HL-60/S4 treated with retinoic acid at 250 ng/mL for 4 days and 3 days (cell line): ENCODE data around the gene TSPAN5.
"Not testable (repeated sequence)": the region's sequence is repeated elsewhere in the genome, so short reads cannot be mapped to it uniquely, and the experiment has no call there.

Source experiments
- in situ Hi-C: fragments of 300-500 bp; cut with MboI; formaldehyde crosslinking; loops from 2 replicates; pipeline ENCODE4 v1.7.0; 2022; ENCODE audit warnings: low sequenced_read_pairs

TSPAN5 gene

DNA sequence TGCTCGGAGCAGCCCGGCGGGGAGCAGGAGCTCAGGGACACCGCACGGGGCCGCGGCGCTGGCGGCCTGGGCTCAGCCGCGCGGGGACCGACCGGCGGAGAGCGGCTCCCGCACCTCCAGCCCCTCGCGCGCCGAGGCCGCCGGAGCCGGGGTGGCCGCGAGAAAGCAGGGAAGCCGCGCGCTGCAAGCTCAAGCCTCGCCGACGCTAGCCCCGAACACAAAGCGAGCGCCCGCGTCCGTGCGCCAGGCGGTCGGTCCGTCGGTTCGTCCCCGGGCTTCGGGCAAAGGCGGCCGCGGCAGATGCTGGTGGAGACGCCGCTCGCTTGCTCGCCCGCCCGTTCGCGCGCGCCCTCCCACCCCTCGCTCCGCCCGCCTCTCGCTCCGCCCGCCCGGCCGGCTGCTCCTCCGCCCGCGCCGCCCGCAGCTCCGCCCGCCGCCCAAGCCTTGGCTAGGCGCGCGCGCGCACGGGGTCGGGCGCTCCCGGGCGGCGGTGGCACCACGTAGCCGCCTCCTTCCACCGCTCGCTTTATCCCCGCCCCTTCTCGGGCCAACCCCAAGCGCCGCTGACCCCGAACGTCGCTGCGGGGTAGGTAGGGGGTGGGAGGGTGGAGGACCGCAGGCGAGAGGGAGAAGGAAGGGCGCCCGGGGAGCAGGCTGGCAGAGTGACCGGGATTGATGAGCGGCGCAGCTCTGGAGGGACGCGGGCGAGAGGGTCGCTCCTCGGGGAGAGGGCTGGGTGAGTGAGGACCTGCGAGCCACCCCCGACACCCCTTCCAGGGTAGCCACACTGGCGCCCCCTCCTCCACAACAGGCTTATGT, at the start of gene TSPAN5:
Gene TSPAN5 (minus strand): TSS at position 325 of the 819 bp plus-strand sequence.
- in situ Hi-C loops = no loop called here

DNA sequence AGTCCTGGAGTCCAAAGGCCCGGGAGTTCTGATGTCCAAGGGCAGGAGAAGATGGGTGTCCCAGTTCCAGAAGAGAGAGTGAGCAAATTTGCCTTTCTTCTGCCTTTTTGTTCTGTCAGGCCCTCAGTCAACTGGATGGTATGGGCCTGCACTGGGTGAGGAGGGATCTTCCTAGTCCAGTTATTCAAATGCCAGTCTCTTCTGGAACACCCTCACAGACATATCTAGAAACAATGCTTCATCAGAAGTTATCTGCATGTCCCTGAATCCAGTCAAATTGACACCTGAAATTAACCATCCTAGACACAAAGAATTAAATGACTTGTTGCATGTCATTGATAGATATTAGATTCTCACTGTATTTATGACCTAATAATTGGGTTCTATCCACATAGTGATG, 48.5 kb upstream of the TSPAN5 start:
- in situ Hi-C loops = no loop called here

DNA sequence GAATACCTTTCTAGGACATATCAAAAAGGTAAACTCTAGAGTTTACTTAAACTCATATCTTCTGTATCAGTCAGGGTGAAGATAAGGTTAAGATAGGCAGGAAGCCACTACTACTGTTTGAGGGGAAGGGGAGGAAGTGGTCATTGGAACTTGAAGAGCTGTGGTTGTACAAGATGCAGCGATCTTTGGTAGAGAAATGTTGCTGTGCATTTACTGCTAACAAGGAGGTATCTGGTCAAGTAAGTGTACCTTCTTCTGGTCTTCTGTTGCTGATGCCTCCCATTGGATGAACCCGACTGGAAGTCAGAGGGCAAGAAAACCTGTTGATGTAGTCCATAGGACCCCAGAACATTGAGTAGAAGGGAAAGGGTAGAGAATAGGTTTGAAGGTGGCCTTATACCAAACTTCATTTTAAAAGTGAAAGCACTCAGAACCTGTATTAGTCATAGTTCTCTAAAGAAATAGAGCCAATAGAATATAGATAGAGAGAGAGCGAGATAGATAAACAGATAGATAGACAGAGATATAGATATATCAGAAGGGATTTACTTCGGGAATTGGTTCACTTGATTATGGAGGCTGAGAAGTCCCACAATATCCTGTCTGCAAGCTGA, 47.9 kb upstream of the TSPAN5 start:
- in situ Hi-C loops = no loop called here

DNA sequence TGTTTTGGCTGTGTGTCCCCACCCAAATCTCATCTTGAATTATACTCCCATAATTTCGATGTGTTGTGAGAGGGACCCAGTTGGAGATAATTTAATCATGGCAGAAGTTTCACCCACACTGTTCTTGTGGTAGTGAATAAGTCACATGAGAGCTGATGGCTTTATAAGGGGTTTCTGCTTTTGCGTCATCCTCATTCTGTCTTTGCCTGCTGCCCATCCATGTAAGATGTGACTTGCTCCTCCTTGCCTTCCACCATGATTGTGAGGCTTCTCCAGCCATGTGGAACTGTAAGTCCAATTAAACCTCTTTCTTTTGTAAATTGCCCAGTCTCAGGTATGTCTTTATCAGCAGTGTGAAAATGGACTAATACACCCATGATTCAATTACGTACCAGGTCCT, 47.2 kb upstream of the TSPAN5 start:
- in situ Hi-C loops = not testable (repeated sequence)

DNA sequence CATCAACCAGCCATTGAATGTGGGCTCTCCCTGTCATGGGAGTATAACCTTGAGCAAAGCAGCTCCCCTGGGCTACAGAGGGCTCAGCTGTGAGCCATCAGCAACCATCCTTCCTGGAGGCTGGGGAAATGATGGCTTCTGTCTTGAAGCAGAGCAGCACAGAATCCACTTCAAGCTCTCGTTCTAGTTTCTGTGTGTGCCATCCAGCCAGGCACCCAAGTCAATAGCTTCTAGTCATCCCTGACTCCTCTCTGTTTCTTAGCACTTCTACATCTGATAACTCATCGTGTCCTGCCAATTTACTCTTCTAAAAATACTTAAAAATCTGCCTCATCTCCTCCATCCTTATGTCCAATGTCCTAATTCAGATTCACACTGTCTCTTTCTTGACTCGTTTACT, 42.2 kb upstream of the TSPAN5 start:
- in situ Hi-C loops = no loop called here

DNA sequence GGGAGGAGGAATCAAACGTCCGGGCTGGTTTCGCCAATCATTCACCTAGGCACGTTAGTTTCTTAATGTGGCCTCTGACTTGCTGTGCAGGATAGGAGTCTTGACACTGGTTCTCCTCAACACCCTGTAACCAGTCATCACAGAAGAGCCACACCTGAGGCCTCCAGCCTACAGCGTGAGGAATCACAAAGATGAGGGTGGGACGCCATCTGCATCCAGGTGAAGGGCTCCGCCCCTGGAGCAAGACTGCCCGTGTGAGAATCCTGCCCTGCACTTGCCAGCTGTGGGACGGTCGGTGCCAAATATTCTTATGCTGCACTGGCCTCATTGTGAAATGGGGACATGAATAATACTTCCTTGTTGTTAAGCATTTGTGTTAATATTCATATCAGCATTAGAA, 35.7 kb upstream of the TSPAN5 start:
- in situ Hi-C loops = no loop called here

DNA sequence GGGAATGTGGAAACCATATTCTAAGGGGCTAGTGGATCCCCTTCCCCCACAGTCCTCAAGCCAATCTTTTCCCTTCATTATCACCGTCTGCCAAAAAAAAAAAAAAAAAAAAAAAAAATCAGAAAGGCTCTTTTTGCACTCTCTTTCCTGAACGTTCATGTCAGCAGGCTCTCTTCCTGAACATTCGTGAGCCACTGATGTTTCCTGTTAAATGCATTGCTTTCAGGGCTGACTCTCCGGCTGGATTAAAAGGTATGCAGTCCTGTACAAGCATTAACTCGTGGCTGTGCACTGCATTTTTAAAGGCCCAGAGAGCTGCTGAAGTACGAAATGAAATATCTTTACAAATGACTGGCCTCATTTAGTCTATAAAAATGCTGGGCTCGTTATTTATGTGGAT, 34.0 kb upstream of the TSPAN5 start:
- in situ Hi-C loops = no loop called here

DNA sequence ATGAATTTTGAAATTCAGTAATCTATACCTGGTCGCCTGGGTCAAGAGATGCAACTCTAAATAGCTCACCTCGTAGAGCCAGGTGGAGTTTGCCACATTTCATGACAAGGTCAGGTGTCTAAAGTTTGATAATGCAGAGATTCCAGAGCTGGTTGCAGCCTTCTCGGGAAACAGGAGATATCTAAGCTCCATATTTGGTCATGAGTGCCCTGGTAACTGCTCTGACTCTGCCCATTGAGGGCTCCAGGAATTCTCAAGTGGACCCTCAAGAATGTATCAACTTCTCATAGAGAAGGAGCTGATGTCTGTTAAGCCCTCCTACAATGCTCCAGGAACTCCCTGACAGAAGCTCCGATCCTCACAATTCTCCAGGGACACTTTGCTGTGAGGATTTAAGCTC, 33.2 kb upstream of the TSPAN5 start:
- in situ Hi-C loops = no loop called here

DNA sequence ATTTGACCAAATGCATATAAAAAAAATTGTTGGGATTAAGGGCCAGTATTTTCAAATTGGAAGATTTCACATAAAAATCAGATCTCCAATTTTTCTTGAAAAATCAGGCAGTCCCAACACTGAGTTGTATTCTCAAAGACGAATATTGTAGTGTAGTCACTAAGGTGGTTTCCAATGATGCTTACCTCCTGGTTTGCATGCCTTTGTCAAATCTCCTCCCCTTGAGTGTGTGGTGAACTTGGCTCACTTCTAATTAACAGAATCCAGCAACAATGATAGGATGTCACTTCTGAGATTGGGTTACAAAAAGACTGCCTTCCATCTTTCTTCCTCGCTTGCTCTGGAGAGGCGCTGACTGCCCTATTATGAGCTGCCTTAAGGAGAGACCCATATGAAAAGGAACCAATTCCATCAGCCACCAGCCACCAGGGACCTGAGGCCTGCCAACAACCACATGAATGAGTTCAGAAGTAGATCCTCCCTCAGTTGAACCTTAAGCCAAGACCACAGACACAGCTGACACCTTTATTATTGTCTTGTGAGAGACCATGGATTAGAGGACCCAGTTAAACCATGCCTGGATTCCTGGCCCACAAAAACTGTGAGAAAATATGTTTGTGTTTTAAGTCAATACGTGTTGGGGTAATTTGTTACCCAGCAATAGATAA, 31.2 kb upstream of the TSPAN5 start:
- in situ Hi-C loops = no loop called here

DNA sequence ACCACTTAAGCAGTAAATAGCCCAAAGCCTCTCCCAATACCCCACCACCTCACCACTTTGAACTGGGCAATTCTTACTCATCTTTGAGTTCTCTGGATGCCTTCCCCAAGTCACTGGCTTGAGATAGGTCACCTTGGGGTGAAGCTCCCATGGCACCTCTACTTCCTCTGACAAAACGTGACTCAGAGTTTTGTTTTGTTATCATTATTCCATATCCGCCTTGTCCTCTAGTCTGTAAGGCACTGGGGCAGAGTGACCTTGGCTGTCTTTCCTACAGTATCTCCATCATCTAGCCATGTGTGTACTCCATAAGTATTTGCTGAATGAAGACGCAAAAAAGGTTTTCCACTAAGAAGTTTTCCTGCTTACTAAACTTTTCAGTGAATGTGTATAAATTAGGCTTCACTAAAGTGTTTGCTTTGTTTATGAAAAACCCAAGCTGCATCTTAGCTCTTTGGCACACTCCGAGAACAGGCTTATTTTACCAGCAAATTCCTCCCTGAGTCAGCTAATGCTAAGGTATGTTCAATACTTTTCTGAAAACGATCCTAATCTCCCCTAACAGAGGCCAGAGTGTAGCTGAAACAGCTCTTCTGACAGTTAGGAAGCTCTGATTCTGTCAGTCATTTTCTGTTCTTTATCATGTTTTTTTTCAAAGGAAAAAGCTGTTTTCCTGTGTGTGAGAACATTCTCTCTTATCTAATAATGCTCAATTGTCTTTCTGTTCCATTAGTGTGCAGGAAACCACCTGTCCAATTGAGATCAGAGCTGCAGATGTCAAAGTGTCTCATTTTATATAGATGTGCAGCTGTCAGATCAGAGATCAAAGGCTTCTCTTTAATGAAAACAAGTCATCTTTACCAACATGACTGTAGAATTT, 30.2 kb upstream of the TSPAN5 start:
- in situ Hi-C loops = no loop called here

DNA sequence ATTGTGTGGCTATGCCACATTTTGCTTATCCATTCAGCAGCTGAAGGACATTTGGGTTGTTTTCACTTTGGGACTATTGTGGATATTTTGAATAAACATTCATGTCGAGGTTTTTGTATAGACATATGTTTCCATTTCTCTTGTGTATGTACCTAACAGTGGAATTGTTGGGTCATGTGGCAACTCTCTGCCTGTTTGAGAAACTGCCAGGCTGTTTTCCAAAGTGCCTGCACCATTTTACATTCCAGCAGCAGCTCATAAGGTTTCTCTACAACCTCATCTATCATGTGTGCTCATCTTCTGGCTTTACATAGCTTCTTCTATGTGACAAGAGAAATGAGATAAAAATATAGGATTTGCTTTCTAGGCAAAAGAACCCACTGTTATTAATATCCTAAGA, 29.5 kb upstream of the TSPAN5 start:
- in situ Hi-C loops = no loop called here

DNA sequence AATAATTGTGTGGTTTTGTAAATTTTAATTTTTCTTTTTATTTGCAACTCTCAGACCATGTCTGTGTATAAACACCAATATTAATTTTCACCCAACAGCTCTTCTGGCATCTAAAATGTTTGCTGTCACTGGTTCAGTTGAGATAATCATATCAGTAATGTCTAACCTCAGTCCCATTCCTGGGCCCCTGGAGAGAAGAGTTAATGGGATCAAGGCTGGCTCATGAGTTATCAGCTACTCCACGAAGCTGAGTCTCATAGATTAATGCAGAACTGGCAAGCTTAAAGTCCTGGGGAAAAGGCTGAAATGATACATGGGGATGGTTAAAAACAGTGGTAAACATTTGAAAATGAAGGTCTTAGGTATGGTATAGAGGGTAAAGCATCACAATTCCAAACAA, 28.4 kb upstream of the TSPAN5 start:
- in situ Hi-C loops = no loop called here

DNA sequence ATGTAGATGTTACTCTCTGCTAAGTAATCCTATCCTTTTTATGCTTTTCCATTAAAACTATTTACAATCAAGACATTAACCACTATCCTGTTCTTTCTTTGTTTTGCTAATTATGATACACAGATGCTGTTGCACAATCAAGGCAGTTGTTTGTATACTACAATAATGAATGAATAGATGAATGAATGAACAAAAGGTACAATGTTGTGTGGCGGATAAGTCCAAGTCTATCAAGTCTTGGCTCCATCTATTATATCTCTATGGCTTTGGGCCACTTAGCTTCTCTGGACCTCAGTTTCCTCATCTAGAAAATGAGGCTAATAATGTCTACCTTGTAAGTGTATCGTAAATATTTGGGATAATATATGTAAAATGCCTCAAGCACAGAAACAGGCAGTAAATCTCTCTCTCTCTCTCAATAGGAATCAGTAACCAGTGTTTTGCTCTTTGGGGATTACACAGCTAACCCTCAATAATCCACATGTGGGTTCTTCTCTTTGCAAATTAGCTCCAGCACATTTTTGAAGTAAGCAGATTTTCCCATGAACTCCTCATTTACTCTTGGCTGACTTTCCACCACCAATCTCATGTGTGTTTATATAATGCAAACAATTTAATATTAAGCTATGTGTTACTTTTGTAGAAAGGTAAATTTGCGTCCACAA, 27.8 kb upstream of the TSPAN5 start:
- in situ Hi-C loops = no loop called here

DNA sequence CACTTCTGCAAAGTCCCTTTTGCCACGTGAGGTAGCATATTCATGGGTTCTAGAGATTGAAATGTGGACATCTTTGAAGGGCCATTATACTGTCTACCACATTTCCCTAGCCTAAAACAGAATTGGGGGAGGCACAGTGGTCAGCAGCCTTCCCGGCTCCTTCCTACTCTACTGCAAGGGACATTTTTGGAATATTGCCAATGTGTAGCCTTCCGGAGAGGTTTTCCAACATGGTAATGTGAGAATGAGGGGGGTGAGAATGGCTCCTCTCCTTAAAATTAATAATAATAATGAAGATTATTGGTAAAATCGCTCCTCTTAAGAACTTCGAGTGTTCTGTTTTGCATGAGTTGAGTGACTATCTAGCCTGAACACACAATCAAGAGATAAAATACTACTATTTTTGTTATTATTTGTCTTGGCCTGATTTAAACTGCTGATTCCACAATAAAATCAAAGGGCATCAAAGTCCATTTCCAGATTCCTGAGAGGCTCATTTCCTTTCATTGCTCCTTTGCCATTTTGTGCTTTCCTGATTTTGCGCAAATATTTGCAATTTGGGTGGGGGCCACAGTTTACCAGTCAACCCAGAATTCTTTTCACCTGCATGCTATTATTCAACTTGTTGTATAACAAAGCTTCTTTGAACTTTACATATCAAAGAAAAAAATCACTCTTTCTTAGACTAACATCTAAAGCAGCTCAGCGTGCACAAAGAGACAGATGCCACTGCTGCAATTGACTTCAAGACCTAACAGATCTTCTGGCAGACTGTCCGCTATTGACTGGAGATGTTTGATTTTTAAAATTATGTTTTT, 27.0 kb upstream of the TSPAN5 start:
- in situ Hi-C loops = no loop called here

DNA sequence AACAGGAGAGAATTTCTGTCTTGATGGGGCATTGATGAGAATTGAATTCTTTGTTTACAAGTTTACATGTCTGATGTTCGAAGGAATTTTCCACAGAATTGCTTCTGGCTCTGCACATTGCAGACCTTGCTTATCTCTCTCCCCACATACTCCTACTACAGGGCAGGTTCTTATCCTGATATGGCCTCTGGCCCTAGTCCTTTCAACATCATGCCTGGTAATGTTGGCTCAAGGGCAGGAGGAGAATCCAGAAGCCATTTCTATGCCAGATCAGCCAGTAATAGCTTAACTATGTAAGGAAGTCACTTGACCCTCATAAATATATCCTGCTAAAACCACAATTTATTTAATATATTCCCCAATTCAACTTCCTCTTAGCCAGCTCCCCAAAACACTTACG, 24.3 kb upstream of the TSPAN5 start:
- in situ Hi-C loops = no loop called here

DNA sequence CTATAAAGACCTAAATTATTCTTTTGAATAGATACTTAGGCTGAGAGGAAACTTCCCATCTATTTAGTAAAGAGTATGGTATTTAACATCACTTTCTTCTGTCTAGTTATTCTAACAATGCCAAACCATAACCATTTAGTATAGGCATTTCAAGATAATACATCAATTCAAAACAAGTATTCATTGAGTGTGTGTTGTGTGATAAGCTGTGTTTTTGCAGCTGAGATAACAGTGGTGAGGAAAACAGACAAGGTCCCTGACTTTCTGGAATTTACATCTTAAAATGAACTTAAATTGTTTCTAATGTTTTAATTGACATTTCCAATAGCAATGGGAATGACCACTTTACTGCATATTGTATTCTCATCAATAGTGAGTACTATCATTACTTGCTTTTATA, 22.4 kb upstream of the TSPAN5 start:
- in situ Hi-C loops = no loop called here

DNA sequence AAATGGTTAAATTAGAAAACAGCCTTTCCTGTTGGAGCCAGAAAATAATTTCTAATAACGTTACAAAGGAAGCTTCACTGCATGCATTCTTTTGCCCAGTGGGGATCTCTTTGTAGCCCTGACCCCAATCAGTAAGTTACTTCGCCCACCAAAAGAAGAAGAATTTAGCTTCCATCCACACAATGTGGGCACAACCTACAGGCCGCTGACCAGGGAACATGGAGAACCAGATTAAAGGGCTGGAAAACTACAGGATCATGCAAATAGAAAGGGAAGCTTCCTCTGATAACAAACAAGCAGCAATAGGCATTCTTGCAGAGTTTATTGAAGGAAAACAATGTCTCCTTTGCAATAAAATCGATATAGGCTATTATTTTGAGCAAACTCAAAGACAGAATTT, 21.3 kb upstream of the TSPAN5 start:
- in situ Hi-C loops = no loop called here

DNA sequence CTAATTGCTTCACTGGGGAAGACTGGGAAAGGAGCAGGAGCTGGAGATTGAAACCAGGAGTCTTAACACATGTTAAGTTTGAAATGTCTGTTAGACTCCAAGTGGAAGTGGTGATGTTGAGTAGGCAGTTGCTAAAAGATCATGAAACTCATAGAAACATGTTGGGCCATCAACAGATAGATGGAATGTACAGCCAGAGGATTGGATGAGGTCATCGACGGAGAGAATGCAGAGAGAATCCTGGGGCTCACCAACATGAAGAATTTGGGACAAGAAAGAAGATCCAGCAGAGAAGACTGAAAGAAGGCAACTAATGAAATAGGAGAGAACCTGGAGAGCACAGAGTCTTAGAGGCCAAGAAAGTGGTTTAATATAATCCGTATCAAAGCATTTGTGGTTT, 19.4 kb upstream of the TSPAN5 start:
- in situ Hi-C loops = no loop called here

DNA sequence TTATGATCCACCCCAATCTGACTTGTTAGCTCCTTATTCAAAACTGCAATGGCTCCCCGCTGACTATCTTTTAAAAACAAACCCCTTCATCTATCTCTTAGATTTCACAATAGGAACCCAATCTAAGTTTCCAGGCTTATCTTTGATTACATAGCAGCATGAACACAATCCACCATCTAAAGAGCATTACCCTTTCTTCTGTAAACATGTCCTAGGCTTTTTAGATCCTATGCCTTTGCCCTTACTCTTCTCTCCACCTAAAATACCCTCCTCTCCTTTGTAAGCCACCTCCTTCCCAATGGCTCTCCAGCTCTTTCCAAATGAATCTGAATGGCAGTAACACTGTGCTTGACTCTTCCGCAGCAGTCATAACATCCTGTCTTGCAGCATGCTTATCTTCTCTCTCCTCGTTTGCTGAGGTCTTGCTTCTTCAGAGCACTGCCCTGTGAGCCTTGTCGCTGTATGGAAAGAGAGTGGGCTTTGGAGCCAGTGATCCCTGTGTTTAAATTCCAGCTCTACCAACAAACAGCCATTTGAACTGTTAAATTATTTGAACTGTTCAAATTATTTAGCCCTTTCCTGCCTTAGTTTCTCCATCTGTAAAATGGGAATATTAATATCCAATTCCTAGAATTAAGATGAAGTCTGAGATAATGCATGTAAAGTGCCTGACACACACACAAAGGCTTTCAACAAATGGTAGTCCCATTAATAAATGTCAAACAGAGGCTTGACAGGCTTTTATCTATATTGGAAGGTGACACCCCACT, 16.2 kb upstream of the TSPAN5 start:
- in situ Hi-C loops = no loop called here
